ENCODE results near the gene CPM. TPM values are rescaled to one million over a fixed set of nuclear protein-coding genes. Genes with fewer than 3 reads are reported as not detected.

CPM gene
- total RNA-seq, 1 experiment from 2014 or later, result 0.96 TPM

DNA sequence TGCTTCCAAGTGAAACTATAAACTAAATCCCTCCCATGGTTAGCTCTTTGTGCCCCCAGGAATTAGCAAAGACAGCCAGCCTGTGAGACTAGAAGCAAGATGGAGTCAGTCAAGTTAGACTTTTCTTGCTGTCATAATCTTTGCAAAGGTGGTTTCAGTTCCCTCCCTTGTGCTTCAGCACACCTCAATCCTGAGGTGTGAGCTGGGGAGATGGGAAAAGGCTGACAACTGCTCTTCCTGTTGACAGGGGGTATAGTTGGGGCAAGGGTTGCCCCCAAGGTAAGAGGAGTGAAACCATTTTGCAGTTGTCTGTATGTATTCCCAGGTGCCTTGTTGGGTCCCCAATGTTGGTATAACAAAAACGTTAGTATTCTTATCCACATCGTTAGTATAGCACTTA is 12.3 kb upstream of the CPM start:
- ATAC-seq, result no peak
- no peaks in the 10 kb centered on the region for H3K9me3 Mint-ChIP-seq
- no peak overlapping the region for H3K27ac Mint-ChIP-seq
- DNase-seq (ENCODE audit: low spot score), result no peak
- no peak for TF ChIP-seq FOXP1 (CRISPR knock-in tag; IDR thresholded peaks at IDR 0.05; ENCODE audit: borderline replicate concordance)
- TF ChIP-seq ZNF512 (CRISPR knock-in tag; IDR thresholded peaks at IDR 0.05; ENCODE audit: borderline replicate concordance), result no peak
- TF ChIP-seq KAT7 (CRISPR knock-in tag; IDR thresholded peaks at IDR 0.05; ENCODE audit: borderline replicate concordance), result no peak
- no peak for TF ChIP-seq FOXJ3 (CRISPR knock-in tag; IDR thresholded peaks at IDR 0.05; ENCODE audit: borderline replicate concordance)
- no peak for TF ChIP-seq HMGA2 (CRISPR knock-in tag; IDR thresholded peaks at IDR 0.05)
- TF ChIP-seq ZNF232 (CRISPR knock-in tag; IDR thresholded peaks at IDR 0.05), result no peak
- no peak for TF ChIP-seq ZNF423 (CRISPR knock-in tag; IDR thresholded peaks at IDR 0.05)
- TF ChIP-seq RORB (CRISPR knock-in tag; IDR thresholded peaks at IDR 0.05), result no peak
- TF ChIP-seq TEAD4 (CRISPR knock-in tag; IDR thresholded peaks at IDR 0.05), result no peak
- TF ChIP-seq OVOL2 (CRISPR knock-in tag; IDR thresholded peaks at IDR 0.05; ENCODE audit: borderline replicate concordance), result no peak
- no peak for TF ChIP-seq ATF1 (CRISPR knock-in tag; IDR thresholded peaks at IDR 0.05)
- no peak for TF ChIP-seq CDX4 (CRISPR knock-in tag; IDR thresholded peaks at IDR 0.05; ENCODE audit: borderline replicate concordance)
- TF ChIP-seq NFATC4 (CRISPR knock-in tag; IDR thresholded peaks at IDR 0.05), result no peak
- no peak for TF ChIP-seq JUN (CRISPR knock-in tag; IDR thresholded peaks at IDR 0.05)
- no peak for TF ChIP-seq GRHL2 (CRISPR knock-in tag; IDR thresholded peaks at IDR 0.05; ENCODE audit: insufficient replicate concordance, severe bottlenecking)
- TF ChIP-seq ETV6 (CRISPR knock-in tag; IDR thresholded peaks at IDR 0.05), result no peak
- no peak for TF ChIP-seq ELF4 (CRISPR knock-in tag; IDR thresholded peaks at IDR 0.05; ENCODE audit: low read depth)
- TF ChIP-seq NR3C1 (CRISPR knock-in tag; conservative IDR thresholded peaks at IDR 0.05; ENCODE audit: low read depth), result no peak
- no peak for TF ChIP-seq HMGXB4 (CRISPR knock-in tag; IDR thresholded peaks at IDR 0.05)
- ChIA-PET CTCF (no interaction called here), POLR2A (no interaction called here)
- no peaks in the 10 kb centered on the region for H3K4me1 Mint-ChIP-seq
- 0 out of 2 replicates have a peak, but pooled peaks cover 3% of the 10 kb centered on the region for H3K27me3 Mint-ChIP-seq (ENCODE audit: low read depth)
- H3K4me3 Mint-ChIP-seq, result no peak overlapping the region
- H3K36me3 Mint-ChIP-seq, result no peaks in the 10 kb centered on the region

- no peak overlapping the region for H3K27ac Mint-ChIP-seq
- TF ChIP-seq TCF7 (CRISPR knock-in tag; IDR thresholded peaks at IDR 0.05; ENCODE audit: low read depth) (no peak), JAZF1 (CRISPR knock-in tag; IDR thresholded peaks at IDR 0.05) (no peak), EMX1 (CRISPR knock-in tag; IDR thresholded peaks at IDR 0.05) (no peak), CREB1 (CRISPR knock-in tag; IDR thresholded peaks at IDR 0.05) (no peak), ZBTB43 (CRISPR knock-in tag; IDR thresholded peaks at IDR 0.05) (no peak), NR1H2 (CRISPR knock-in tag; IDR thresholded peaks at IDR 0.05) (no peak), ERG (CRISPR knock-in tag; IDR thresholded peaks at IDR 0.05) (no peak), ZNF219 (CRISPR knock-in tag; IDR thresholded peaks at IDR 0.05; ENCODE audit: borderline replicate concordance) (no peak)
- DNase-seq (ENCODE audit: low spot score) (no peak), ATAC-seq (no peak)
- ChIA-PET CTCF (interaction anchor here (0.7 kb wide), 1 partner anchor 73 kb away, joined by 3 read pairs; no protein-coding TSS in a partner anchor), POLR2A (interaction anchor here (0.6 kb wide), 1 partner anchor 24 kb away, joined by 3 read pairs; no protein-coding TSS in a partner anchor)
- H3K27me3 Mint-ChIP-seq (ENCODE audit: low read depth), result 0 out of 2 replicates have a peak, but pooled peaks cover 3% of the 10 kb centered on the region
- no peak overlapping the region for H3K4me3 Mint-ChIP-seq
- H3K9me3 Mint-ChIP-seq, result no peaks in the 10 kb centered on the region
- H3K4me1 Mint-ChIP-seq, result no peaks in the 10 kb centered on the region
- no peaks in the 10 kb centered on the region for H3K36me3 Mint-ChIP-seq
Measured at GRCh38 chr12:68944296-68945076, 11.5 kb upstream of the CPM start.

Data from WTC11 (cell line).